ENCODE data around the gene ADCY6.

GRCh38 chr12:48800971-48801370, 12.1 kb upstream of the ADCY6 start:
- TF ChIP-seq POLR2A (IDR thresholded peaks at IDR 0.05), result no peak
- TF ChIP-seq, protein P1, sequence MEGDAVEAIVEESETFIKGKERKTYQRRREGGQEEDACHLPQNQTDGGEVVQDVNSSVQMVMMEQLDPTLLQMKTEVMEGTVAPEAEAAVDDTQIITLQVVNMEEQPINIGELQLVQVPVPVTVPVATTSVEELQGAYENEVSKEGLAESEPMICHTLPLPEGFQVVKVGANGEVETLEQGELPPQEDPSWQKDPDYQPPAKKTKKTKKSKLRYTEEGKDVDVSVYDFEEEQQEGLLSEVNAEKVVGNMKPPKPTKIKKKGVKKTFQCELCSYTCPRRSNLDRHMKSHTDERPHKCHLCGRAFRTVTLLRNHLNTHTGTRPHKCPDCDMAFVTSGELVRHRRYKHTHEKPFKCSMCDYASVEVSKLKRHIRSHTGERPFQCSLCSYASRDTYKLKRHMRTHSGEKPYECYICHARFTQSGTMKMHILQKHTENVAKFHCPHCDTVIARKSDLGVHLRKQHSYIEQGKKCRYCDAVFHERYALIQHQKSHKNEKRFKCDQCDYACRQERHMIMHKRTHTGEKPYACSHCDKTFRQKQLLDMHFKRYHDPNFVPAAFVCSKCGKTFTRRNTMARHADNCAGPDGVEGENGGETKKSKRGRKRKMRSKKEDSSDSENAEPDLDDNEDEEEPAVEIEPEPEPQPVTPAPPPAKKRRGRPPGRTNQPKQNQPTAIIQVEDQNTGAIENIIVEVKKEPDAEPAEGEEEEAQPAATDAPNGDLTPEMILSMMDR (IDR thresholded peaks at IDR 0.05), result no peak

Measured in heart left ventricle (tissue), 13 donors.